Neural cell (in vitro differentiated cells): ENCODE measurements around the gene PGBD5. TPM values are rescaled to one million over a fixed set of nuclear protein-coding genes. Genes with fewer than 3 reads are reported as not detected.

ENCODE experiments used
- H2AFZ ChIP-seq: fragments of 200-600, 300-800 bp; sonication (generic), shearing (Covaris generic); 2 replicates; pipeline ENCODE4 v1.6.0; 2014; ENCODE audit warnings: low read depth, mild to moderate bottlenecking, antibody characterized with exemption, low read length, moderate library complexity
- H3F3A ChIP-seq: fragments of 200-600 bp; shearing (Covaris generic); 2 replicates; pipeline ENCODE4 v1.6.1; 2016; ENCODE audit warnings: mild to moderate bottlenecking, moderate library complexity, mixed read lengths, antibody characterized with exemption, low read length; ENCODE audit not compliant: insufficient read depth, poor library complexity, severe bottlenecking
- H3K27ac ChIP-seq: fragments of 200-600, 300-800 bp; sonication (generic), shearing (Covaris generic); 2 replicates; pipeline ENCODE4 v1.5.1; 2014; ENCODE audit warnings: mild to moderate bottlenecking, low read length, moderate library complexity
- H3K27me3 ChIP-seq: fragments of 300-800, 200-600 bp; sonication (generic), shearing (Covaris generic); 2 replicates; pipeline ENCODE4 v1.6.0; 2014; ENCODE audit warnings: mild to moderate bottlenecking, low read depth, low read length, moderate library complexity; ENCODE audit not compliant: insufficient read depth
- H3K36me3 ChIP-seq: fragments of 300-800, 200-600 bp; sonication (generic), shearing (Covaris generic); 2 replicates; pipeline ENCODE4 v1.5.1; 2014; ENCODE audit warnings: mild to moderate bottlenecking, antibody characterized with exemption, low read length, moderate library complexity; ENCODE audit not compliant: insufficient read depth
- H3K4me2 ChIP-seq: fragments of 300-800, 200-600 bp; sonication (generic), shearing (Covaris generic); 2 replicates; pipeline ENCODE4 v1.6.0; 2014; ENCODE audit warnings: mild to moderate bottlenecking, low read length
- H3K4me3 ChIP-seq: fragments of 300-800, 200-600 bp; sonication (generic), shearing (Covaris generic); 2 replicates; pipeline ENCODE4 v1.5.1; 2014; ENCODE audit warnings: mild to moderate bottlenecking, low read length, moderate library complexity
- H3K79me2 ChIP-seq: fragments of 200-600 bp; shearing (Covaris generic); replicated peaks from 2 replicates; pipeline ENCODE4 v1.6.0; 2014; ENCODE audit warnings: mild to moderate bottlenecking, low read length, moderate library complexity; ENCODE audit not compliant: insufficient read depth
- H3K9ac ChIP-seq: fragments of 300-800, 200-600 bp; sonication (generic), shearing (Covaris generic); 2 replicates; pipeline ENCODE4 v1.6.1; 2016; ENCODE audit warnings: mild to moderate bottlenecking, low read length, mixed read lengths
- H3K9me2 ChIP-seq: fragments of 200-600 bp; shearing (Covaris generic); 2 replicates; pipeline ENCODE4 v1.6.1; 2016; ENCODE audit warnings: mild to moderate bottlenecking, low read length, mixed read lengths; ENCODE audit not compliant: insufficient read depth
- H3K9me3 ChIP-seq: fragments of 200-600, 300-800 bp; sonication (generic), shearing (Covaris generic); 2 replicates; pipeline ENCODE4 v1.6.1; 2016; ENCODE audit warnings: mild to moderate bottlenecking, mixed run types, low read length, moderate library complexity, mixed read lengths
- H4K20me1 ChIP-seq: fragments of 200-600 bp; shearing (Covaris generic); 2 replicates; pipeline ENCODE4 v1.6.1; 2016; ENCODE audit warnings: mild to moderate bottlenecking, mixed run types; ENCODE audit not compliant: insufficient read depth
- CTCF ChIP-seq: fragments of 450-650 bp; IDR thresholded peaks from 2 replicates; pipeline ENCODE4 v1.5.1; 2014; ENCODE audit warnings: antibody characterized with exemption, mild to moderate bottlenecking, moderate library complexity; ENCODE audit not compliant: poor library complexity, severe bottlenecking
- EP300 ChIP-seq: fragments of 450-650 bp; conservative IDR thresholded peaks from 2 replicates; pipeline ENCODE4 v1.6.1; 2014; ENCODE audit warnings: antibody characterized with exemption, mild to moderate bottlenecking, moderate library complexity; ENCODE audit not compliant: poor library complexity, severe bottlenecking
- EZH2 ChIP-seq: fragments of 200-600, 300-800 bp; shearing (Covaris generic), sonication (generic); IDR thresholded peaks from 2 replicates; pipeline ENCODE4 v1.6.1; 2014; ENCODE audit warnings: antibody characterized with exemption, low read length, borderline replicate concordance, mild to moderate bottlenecking; ENCODE audit not compliant: insufficient read depth, poor library complexity, severe bottlenecking
- MXI1 ChIP-seq: fragments of 450-650 bp; conservative IDR thresholded peaks from 2 replicates; pipeline ENCODE4 v1.6.1; 2014; ENCODE audit warnings: antibody characterized with exemption, mild to moderate bottlenecking; ENCODE audit not compliant: poor library complexity, severe bottlenecking
- POLR2AphosphoS5 ChIP-seq: IDR thresholded peaks from 2 replicates; pipeline ENCODE4 v1.6.1; 2012
- RAD21 ChIP-seq: fragments of 450-650 bp; conservative IDR thresholded peaks from 2 replicates; pipeline ENCODE4 v1.6.1; 2014; ENCODE audit warnings: antibody characterized with exemption, mild to moderate bottlenecking, moderate library complexity
- REST ChIP-seq: IDR thresholded peaks from 2 replicates; pipeline ENCODE4 v1.6.1; 2012; ENCODE audit warnings: borderline replicate concordance
- SMC3 ChIP-seq: fragments of 450-650 bp; conservative IDR thresholded peaks from 2 replicates; pipeline ENCODE4 v1.6.1; 2014; ENCODE audit warnings: antibody characterized with exemption, mild to moderate bottlenecking, moderate library complexity; ENCODE audit not compliant: poor library complexity
- TAF1 ChIP-seq: IDR thresholded peaks from 2 replicates; pipeline ENCODE4 v1.6.1; 2012; ENCODE audit warnings: low read depth
- polyA plus RNA-seq: library from polyadenylated mRNA; depleted of rRNA; stranded (reverse); fragments of >200 nt; gene quantifications from 2 replicates; pipeline ENCODE4 v1.2.3, GENCODE V29; 2014

The PGBD5 gene
- polyA plus RNA-seq, 1 donor from 2014 or later, result 16.3 TPM

GRCh38 chr1:230394134-230394533 lies 32.0 kb downstream of the PGBD5 start:
- H2AFZ ChIP-seq, result no peak overlapping the region
- TF ChIP-seq CTCF (no peak), EP300 (no peak), MXI1 (no peak), RAD21 (no peak), POLR2AphosphoS5 (no peak), REST (no peak), SMC3 (no peak), EZH2 (no peak), TAF1 (no peak)
- H3K9me2 ChIP-seq, result no peaks in the 10 kb centered on the region
- H3K27me3 ChIP-seq, result no peaks in the 10 kb centered on the region
- no peaks in the 10 kb centered on the region for H3K9me3 ChIP-seq
- no peak overlapping the region for H3K9ac ChIP-seq
- no peaks in the 10 kb centered on the region for H3K36me3 ChIP-seq
- H3K79me2 ChIP-seq, result no peaks in the 10 kb centered on the region
- no peak overlapping the region for H3K4me3 ChIP-seq
- no peaks in the 10 kb centered on the region for H3F3A ChIP-seq
- no peaks in the 10 kb centered on the region for H4K20me1 ChIP-seq
- no peak overlapping the region for H3K4me2 ChIP-seq
- no peak overlapping the region for H3K27ac ChIP-seq

- no peak for TF ChIP-seq POLR2AphosphoS5
- TF ChIP-seq REST, result no peak
- no peak for TF ChIP-seq RAD21
- no peak for TF ChIP-seq TAF1
- no peak for TF ChIP-seq SMC3
- no peak for TF ChIP-seq CTCF
- TF ChIP-seq EZH2, result no peak
- no peak for TF ChIP-seq EP300
- no peak for TF ChIP-seq MXI1
- Histone ChIP-seq H3K9me3 (no peaks in the 10 kb centered on the region), H3K36me3 (no peaks in the 10 kb centered on the region), H3K79me2 (no peaks in the 10 kb centered on the region), H3K9ac (no peak overlapping the region), H3K9me2 (no peaks in the 10 kb centered on the region), H2AFZ (no peak overlapping the region), H3K4me3 (no peak overlapping the region), H3K27ac (no peak overlapping the region), H3K27me3 (no peaks in the 10 kb centered on the region), H3F3A (no peaks in the 10 kb centered on the region), H4K20me1 (no peaks in the 10 kb centered on the region), H3K4me2 (no peak overlapping the region)
Measured at GRCh38 chr1:230393722-230394121, 32.4 kb downstream of the PGBD5 start.
